ENCODE measurements around the gene EIF5AL1.
"Not testable (repeated sequence)": the region's sequence is repeated elsewhere in the genome, so short reads cannot be mapped to it uniquely, and the experiment has no call there.

DNA sequence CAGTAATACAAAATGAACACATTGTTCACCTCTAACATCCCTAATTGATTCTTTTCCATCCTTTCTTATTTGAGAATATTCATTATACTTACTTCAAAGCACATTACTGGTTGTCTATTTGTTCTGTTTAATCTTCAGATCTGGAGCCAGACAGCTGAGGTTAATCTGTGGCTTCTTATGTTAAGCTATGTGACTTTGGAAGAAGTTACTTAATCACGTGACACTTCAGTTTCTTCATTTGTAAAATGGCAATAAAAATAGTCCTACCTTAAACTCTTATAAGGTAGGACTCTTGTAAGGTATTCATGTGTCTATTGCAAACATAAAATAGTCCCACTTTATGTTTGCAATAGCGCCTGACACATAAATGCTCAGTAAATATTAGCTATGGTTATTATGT lies 34.8 kb downstream of the EIF5AL1 start:
- TF ChIP-seq MYC (CRISPR knock-in tag; IDR thresholded peaks at IDR 0.05; ENCODE audit: borderline replicate concordance); SMYD3 (CRISPR knock-in tag; IDR thresholded peaks at IDR 0.05); FOXM1 (CRISPR knock-in tag; IDR thresholded peaks at IDR 0.05); MEIS2 (CRISPR knock-in tag; IDR thresholded peaks at IDR 0.05); ESRRA (CRISPR knock-in tag; IDR thresholded peaks at IDR 0.05; ENCODE audit: low read depth); CHD4 (IDR thresholded peaks at IDR 0.05; ENCODE audit: borderline replicate concordance, low read length); MAZ (IDR thresholded peaks at IDR 0.05; ENCODE audit: borderline replicate concordance, low read depth, low read length); MAZ (CRISPR knock-in tag; IDR thresholded peaks at IDR 0.05; ENCODE audit: low read depth): not testable (repeated sequence)
- TF ChIP-seq RAD51 (IDR thresholded peaks at IDR 0.05; ENCODE audit: borderline replicate concordance) = peak; percentile 63; the same call in 1 of the 2 replicates
- TF ChIP-seq, protein P1, sequence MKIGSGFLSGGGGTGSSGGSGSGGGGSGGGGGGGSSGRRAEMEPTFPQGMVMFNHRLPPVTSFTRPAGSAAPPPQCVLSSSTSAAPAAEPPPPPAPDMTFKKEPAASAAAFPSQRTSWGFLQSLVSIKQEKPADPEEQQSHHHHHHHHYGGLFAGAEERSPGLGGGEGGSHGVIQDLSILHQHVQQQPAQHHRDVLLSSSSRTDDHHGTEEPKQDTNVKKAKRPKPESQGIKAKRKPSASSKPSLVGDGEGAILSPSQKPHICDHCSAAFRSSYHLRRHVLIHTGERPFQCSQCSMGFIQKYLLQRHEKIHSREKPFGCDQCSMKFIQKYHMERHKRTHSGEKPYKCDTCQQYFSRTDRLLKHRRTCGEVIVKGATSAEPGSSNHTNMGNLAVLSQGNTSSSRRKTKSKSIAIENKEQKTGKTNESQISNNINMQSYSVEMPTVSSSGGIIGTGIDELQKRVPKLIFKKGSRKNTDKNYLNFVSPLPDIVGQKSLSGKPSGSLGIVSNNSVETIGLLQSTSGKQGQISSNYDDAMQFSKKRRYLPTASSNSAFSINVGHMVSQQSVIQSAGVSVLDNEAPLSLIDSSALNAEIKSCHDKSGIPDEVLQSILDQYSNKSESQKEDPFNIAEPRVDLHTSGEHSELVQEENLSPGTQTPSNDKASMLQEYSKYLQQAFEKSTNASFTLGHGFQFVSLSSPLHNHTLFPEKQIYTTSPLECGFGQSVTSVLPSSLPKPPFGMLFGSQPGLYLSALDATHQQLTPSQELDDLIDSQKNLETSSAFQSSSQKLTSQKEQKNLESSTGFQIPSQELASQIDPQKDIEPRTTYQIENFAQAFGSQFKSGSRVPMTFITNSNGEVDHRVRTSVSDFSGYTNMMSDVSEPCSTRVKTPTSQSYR (CRISPR knock-in tag; IDR thresholded peaks at IDR 0.05; ENCODE audit: borderline replicate concordance) = not testable (repeated sequence)
